IgD-negative memory B cell (primary cell): Measurements from ENCODE around the gene CRYGN. TPM values are rescaled to one million over a fixed set of nuclear protein-coding genes. Genes with fewer than 3 reads are reported as not detected.

Experiments used
- H3K27ac Mint-ChIP-seq, 3 donors: one replicate each; pipeline ENCODE4 v1.8.0; 2020 to 2022; ENCODE audit warnings: mild to moderate bottlenecking in 3 of 3, mixed read lengths in 3 of 3, moderate library complexity in 1 of 3
- H3K27me3 Mint-ChIP-seq: one replicate; pipeline ENCODE4 v1.8.0; 2021; ENCODE audit warnings: mixed read lengths
- H3K36me3 Mint-ChIP-seq: one replicate; pipeline ENCODE4 v1.8.0; 2020; ENCODE audit warnings: mild to moderate bottlenecking, mixed read lengths
- H3K4me1 Mint-ChIP-seq, 3 donors: one replicate each; pipeline ENCODE4 v1.8.0; 2020 to 2022; ENCODE audit warnings: mixed read lengths in 3 of 3, mild to moderate bottlenecking in 1 of 3
- H3K4me3 Mint-ChIP-seq, 4 donors: one replicate each; pipeline ENCODE4 v1.8.0; 2020 to 2022; ENCODE audit warnings: mild to moderate bottlenecking in 4 of 4, mixed read lengths in 4 of 4, moderate library complexity in 3 of 4
- H3K9me3 Mint-ChIP-seq, 3 donors: one replicate each; pipeline ENCODE4 v1.8.0; 2020 to 2021; ENCODE audit warnings: mixed read lengths in 3 of 3, mild to moderate bottlenecking in 1 of 3
- polyA plus RNA-seq: library from polyadenylated mRNA; unstranded; fragments of 300-500 nt; fragmentation: Illumina TruSeq; gene quantifications from one replicate; pipeline ENCODE4 v1.2.3, GENCODE V29; 2021

CRYGN gene, protein sequence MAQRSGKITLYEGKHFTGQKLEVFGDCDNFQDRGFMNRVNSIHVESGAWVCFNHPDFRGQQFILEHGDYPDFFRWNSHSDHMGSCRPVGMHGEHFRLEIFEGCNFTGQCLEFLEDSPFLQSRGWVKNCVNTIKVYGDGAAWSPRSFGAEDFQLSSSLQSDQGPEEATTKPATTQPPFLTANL
- not detected for polyA plus RNA-seq

DNA sequence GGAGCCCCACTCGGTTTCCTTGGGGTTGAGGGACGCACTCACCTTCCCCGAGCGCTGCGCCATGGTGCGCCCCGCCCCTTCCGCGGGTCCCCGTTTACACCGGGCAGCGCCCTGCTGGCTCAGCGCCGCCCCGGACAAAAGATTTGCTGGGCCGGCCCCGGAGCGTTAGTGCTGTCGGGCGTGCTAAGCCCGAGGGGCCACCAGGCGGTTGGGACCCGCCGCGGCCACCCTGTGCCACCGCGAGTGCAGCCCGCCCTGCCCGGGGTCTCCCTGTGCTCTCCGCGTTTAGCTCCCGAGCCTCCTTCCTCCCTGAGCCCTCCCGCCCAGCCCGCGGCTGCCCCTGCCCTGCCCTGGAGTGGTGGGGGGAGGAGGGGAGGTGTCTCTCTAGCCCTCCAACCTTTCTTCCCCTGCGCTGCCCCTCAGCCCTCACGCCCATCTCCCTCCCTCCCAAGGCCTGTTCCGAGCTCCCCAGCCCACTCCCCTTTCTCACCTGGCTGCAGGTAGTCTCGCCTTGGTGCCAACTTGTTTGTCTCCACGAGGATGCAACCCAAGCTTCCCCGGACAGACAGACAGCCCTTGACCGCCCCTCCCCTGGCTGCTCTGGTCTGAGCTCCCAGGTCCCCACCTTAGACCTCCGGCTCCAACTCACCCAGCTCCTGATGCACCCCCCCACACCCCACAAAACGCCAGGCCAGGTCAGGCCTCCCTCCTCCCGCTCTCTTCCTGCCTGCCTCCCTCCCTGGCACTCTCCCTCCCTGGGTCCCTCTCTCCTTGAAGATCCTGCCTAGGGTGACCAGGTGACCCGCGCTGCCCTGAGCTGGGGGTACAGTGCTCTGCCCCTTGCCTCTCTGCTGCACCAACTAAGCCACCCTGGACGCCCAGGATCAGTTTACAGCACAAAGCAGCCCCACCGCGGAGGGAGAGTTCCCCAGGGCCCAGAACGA is at the start of gene CRYGN:
Gene CRYGN, minus strand, starts transcription at position 287 of the 944 bp plus-strand sequence. Its CDS starts 224 bp downstream, at position 63.
- Mint-ChIP-seq H3K36me3 (no peaks in the 10 kb centered on the region), H3K9me3 (no peaks in the 10 kb centered on the region), H3K27me3 (peaks cover 33% of the 10 kb centered on the region), H3K4me1 (peaks cover 0 to 3% (median 1%) of the 10 kb centered on the region in 3 donors), H3K27ac (peak within 1 kb of the TSS in 1 of 3 donors; percentile 13), H3K4me3 (no peak within 1 kb of the TSS)

DNA sequence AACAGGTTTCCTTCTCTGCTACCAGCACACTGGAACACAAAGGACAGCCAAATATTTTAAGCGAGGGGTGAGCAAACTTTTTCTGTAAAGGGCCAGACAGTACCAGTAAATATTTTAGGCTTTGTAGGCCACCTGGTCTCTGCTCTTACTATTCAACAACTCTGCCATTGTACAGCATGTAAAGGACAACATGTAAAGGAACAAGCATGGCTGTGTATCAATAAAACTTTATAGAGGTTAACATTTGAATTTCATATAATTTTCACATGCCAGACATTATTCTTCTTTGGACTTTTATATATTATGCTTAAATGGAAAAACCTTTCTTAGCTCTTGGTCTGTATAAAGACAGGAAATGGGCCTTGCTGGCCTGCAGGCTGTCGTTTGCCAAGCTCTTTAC is 49.6 kb upstream of the CRYGN start:
- H3K27me3 Mint-ChIP-seq = no peaks in the 10 kb centered on the region
- no peak overlapping the region for H3K27ac Mint-ChIP-seq
- H3K9me3 Mint-ChIP-seq = no peaks in the 10 kb centered on the region
- no peak overlapping the region for H3K4me3 Mint-ChIP-seq
- H3K4me1 Mint-ChIP-seq = peaks cover 13 to 24% (median 19%) of the 10 kb centered on the region in 3 donors
- H3K36me3 Mint-ChIP-seq = peaks cover 5% of the 10 kb centered on the region

DNA sequence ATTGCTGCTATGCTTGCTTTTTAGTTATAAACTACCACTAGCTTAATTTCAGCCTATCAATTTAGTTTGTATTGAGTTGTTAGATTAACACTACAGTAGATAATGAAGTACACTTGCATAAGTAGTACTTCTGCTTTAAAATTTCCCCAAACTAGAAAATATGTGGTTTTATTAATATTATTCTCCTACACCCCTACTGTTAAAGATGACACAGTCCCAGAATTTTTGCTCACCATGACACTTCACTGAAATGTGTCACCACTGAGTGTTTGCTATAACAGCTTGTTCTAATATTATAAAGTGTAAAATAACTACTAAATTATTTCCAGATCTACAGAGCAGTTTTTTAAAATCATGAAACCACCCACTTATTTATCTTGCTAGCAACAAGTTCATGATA is 48.2 kb upstream of the CRYGN start:
- H3K36me3 Mint-ChIP-seq = peaks cover 7% of the 10 kb centered on the region
- no peak overlapping the region for H3K27ac Mint-ChIP-seq
- H3K27me3 Mint-ChIP-seq = no peaks in the 10 kb centered on the region
- H3K4me1 Mint-ChIP-seq = peaks cover 6 to 20% (median 13%) of the 10 kb centered on the region in 3 donors
- no peak overlapping the region for H3K4me3 Mint-ChIP-seq
- H3K9me3 Mint-ChIP-seq = no peaks in the 10 kb centered on the region

DNA sequence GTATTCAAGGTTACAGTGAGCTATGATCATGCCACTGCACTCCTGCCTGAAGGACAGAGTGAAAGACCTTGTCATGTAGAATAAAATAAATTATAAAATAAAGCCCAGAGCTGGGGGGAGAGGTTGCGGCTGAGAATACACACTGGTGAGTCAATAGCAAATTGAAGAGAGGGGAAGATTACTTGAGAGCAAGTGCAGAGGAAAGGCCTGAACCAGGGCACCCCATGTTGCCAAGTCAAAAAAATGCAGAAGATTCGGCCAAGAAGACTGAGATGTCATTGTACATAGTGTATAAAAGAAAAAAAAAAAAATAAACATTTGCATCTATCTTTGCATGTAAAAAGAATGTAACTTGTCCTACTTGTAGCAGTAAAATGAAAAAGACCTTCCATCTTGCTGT is 47.3 kb upstream of the CRYGN start:
- Mint-ChIP-seq H3K4me3 (no peak overlapping the region), H3K4me1 (peaks cover 5 to 25% (median 12%) of the 10 kb centered on the region in 3 donors), H3K36me3 (peaks cover 10% of the 10 kb centered on the region), H3K9me3 (no peaks in the 10 kb centered on the region), H3K27ac (no peak overlapping the region), H3K27me3 (no peaks in the 10 kb centered on the region)

DNA sequence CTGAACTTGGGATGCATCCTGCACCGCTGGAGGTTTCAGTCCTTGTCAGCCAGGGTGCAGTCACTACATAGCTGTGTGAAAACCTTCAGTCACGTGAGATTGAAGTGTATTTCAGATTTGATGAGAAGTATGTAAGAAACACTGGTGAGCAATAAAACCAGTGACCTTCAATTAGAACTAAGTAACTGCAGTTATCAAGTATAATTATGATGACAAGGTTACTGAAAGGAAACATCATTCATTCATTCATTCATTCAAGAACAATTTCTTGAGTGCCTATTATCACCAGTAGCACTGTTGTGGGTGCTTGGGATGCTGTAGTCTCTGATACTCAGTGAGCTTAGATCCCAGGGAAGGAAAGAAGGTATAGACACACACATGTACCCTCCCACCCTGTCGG is 46.1 kb upstream of the CRYGN start:
- Mint-ChIP-seq H3K9me3 (no peaks in the 10 kb centered on the region), H3K4me3 (no peak overlapping the region), H3K27me3 (no peaks in the 10 kb centered on the region), H3K27ac (no peak overlapping the region), H3K4me1 (peaks cover 5 to 20% (median 12%) of the 10 kb centered on the region in 3 donors), H3K36me3 (peaks cover 10% of the 10 kb centered on the region)

DNA sequence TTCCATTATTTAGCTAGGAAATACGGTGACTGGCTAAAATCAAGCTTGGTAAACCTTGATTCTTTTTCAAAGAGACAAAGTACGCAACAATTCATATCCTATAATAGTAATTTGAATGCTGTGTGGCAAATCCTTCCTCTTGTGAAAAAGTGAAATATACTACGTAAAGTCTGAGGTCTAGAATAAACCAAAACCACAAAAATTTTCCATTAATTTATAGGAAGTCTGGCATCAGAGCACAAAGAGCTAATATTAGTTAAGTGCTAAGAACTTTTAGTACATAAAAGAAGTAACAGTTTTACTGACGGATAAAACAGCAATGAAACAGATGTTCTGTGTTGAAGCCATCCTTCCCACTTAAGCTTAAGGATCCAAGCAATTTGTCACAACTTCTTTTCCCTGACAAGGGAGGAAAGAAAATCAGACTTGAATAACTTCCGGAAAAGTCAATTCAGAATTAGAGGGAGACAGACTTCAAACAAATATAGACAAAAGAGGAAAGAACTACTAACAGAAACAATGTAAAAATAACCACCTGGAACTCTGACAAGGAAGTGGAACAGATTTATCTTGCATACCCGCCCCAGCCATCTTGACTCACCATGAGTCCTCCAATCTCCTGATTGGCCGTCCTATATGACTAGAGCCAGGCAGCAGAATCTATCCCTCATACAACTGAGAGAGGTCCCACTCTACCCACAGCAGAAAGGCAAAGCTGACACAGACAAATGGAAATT is 45.2 kb upstream of the CRYGN start:
- Mint-ChIP-seq H3K36me3 (peaks cover 10% of the 10 kb centered on the region), H3K4me3 (no peak overlapping the region), H3K27ac (no peak overlapping the region), H3K27me3 (no peaks in the 10 kb centered on the region), H3K4me1 (peaks cover 5 to 20% (median 12%) of the 10 kb centered on the region in 3 donors), H3K9me3 (no peaks in the 10 kb centered on the region)

DNA sequence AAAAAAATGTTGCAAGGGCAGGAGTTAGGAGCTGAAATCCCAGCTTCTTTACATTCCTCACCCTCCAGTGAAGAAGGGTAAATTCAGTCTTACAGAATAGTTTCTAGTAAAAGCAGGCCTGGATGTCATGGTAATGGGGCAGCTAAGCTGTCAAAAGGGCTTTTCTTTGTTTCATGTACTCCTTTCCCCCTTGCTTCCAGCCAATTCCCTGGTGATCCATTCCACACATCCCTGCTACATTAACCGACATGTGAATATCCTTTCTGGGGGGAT is 43.7 kb upstream of the CRYGN start:
- peaks cover 5 to 20% (median 13%) of the 10 kb centered on the region in 3 donors for H3K4me1 Mint-ChIP-seq

DNA sequence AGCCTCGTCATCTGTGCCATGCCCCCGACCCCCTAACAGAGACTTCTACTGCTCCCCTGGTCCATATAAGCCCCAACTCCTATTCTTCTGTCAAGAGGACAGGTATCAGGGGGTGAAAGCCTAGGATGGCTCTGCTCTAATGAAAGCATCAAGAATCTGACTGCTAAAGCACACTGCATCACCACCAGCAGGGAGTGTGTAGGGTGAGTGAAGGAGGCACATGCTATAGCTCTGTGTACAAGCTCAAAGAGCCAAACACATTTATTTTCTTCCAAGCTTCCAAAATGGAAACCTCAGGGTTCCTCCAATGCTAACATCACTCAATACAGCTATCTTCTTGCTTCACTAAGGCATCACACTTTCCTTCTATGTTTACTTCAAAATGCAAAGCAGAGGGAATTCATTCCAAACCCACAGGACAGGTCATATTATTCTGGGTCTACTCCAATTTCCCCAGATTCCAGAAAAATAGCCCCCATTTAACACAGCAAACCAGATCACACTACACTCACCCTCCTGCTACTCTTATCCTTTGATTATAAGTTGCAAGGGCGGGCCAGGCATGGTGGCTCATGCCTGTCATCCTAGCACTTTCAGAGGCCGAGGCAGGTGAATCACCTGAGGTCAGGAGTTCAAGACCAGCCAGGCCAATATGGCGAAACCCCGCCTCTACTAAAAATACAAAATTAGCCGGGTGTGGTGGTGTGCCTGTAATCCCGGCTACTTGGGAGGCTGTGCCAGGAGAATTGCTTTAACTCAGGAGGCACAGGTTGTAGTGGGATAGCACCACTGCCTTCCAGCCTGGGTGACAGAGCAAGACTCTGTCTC is 43.2 kb upstream of the CRYGN start:
- H3K36me3 Mint-ChIP-seq = peaks cover 10% of the 10 kb centered on the region
- H3K27me3 Mint-ChIP-seq = no peaks in the 10 kb centered on the region
- peaks cover 5 to 20% (median 13%) of the 10 kb centered on the region in 3 donors for H3K4me1 Mint-ChIP-seq
- H3K27ac Mint-ChIP-seq = peak overlapping the region in 1 of 3 donors; percentile 61
- no peak overlapping the region for H3K4me3 Mint-ChIP-seq
- no peaks in the 10 kb centered on the region for H3K9me3 Mint-ChIP-seq

More for the DNA sequence above, 43.7 kb upstream of the CRYGN start:
- Mint-ChIP-seq H3K4me3 (no peak overlapping the region), H3K9me3 (no peaks in the 10 kb centered on the region), H3K36me3 (peaks cover 10% of the 10 kb centered on the region), H3K27me3 (no peaks in the 10 kb centered on the region), H3K27ac (peak overlapping the region in 1 of 3 donors; percentile 21)

DNA sequence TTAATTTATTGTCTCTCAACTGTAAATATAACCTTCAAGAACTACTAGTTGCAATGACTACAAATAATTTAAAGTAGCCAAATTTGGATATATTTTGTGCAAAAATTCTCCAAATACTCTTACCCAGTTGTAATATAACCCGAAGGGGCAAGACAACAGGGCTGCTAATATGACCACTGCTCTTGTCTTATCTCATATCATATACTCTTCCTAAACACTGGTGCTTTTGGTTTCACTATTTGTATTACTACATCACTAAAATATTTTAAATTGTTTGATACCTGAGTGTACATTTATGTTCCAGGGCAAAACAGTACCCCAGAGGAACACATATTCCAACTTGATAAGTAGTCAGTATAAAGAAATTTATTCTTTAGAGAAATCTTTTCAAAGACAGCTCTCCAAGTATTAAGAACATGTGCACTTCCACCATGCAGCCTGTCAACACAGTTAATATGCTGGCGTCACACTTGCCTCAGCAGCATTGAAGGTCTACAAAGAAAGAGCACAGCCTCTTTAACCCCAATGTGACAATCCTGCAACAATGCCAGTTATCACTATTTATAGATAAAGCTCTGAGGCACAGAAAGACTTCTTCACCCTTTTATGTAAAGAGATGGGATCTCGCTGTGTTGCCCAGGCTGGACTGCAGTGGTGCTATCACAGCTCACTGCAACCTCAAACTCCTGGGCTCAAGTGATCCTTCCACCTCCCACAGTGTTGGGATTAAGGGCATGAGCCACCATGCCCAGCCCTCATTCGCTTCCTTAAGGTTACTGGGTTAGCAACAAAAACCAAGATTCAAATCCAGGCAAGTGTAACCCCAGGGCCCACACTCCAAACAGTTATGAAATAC is 41.9 kb upstream of the CRYGN start:
- Mint-ChIP-seq H3K27ac (no peak overlapping the region), H3K4me3 (no peak overlapping the region), H3K9me3 (no peaks in the 10 kb centered on the region), H3K36me3 (peaks cover 15% of the 10 kb centered on the region), H3K4me1 (peaks cover 5 to 16% (median 13%) of the 10 kb centered on the region in 3 donors), H3K27me3 (no peaks in the 10 kb centered on the region)

DNA sequence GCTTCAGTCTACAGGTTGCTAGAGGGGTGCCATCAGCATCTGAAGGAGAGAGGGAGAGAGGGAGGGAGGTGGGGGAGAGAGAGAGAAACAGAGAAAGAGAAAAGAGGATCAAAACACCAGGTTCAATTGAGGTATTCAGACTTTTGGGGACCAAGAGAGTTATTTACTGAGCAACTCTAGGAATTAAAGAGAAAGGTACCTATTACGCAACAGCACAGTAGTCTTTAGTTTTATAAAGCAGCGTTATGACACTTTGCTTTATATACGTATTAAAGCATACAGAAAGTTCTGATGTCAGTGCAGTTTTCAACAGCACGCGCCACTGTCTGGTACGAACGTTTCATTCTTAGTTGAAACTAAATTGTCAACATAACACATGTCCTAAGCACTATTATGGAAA is 37.9 kb upstream of the CRYGN start:
- Mint-ChIP-seq H3K27ac (no peak overlapping the region), H3K36me3 (peaks cover 6% of the 10 kb centered on the region), H3K9me3 (no peaks in the 10 kb centered on the region), H3K4me1 (peaks cover 8 to 13% (median 10%) of the 10 kb centered on the region in 3 donors), H3K4me3 (no peak overlapping the region), H3K27me3 (no peaks in the 10 kb centered on the region)

DNA sequence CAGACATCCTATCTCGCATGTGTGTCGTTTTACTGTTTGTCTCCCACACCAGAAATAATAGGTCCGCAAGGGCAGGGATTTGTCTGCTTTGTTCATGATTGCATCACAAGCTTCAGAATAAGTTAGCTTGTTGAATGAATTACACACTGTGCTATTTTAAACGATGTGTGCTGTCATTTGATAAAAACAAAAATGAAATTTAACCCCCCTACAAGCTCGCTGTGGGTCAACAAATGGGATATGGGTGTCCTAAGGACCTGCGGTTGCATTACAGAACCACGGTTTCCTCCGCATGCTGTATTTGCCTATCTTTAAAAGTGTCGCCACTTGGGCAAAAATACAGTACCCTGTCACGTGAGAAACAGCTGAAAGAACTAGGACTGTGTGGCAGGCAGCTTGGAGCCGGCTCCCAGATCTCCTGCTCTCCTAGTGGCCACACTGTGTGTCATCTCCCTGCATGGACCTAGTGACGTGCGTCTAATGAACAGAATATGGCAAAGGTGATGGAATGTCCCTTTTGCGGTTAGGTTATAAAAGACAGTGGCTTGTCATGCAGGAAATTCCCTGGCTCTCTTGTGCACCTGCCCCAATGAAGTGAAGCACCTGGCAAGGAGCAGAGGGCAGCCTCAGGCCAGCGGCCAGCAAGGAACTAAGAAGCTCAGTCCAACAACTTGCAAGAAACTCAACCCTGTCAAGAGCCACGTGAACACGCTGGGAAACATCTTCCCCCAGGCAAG is 32.9 kb upstream of the CRYGN start:
- H3K4me3 Mint-ChIP-seq = peak overlapping the region; percentile 22 to 81 (median 68)
- peaks cover 14% of the 10 kb centered on the region for H3K36me3 Mint-ChIP-seq
- H3K4me1 Mint-ChIP-seq = peaks cover 25 to 31% (median 28%) of the 10 kb centered on the region in 3 donors
- peak overlapping the region; percentile 54 to 98 (median 59) for H3K27ac Mint-ChIP-seq
- H3K9me3 Mint-ChIP-seq = no peaks in the 10 kb centered on the region
- no peaks in the 10 kb centered on the region for H3K27me3 Mint-ChIP-seq

DNA sequence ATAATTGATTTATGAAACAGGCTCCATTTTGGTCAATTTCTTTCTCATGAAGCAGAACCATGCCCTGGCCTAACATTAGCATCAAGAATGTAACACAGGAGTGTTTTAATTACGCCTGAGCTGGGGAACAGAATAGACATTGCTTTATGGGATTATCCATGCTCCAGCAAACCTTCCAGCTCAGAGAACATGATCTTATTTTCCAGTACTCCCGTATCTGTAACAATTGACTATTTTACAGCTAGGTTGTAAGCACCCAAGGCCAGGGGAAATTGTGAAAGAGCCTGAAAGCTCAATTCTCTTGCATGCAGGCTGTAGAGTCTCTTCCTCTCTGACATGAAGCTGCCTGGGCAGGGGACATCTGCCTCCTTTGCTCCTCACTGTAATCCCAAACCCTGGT is 30.8 kb upstream of the CRYGN start:
- Mint-ChIP-seq H3K4me3 (no peak overlapping the region), H3K27ac (no peak overlapping the region), H3K9me3 (no peaks in the 10 kb centered on the region), H3K4me1 (peaks cover 25 to 31% (median 28%) of the 10 kb centered on the region in 3 donors), H3K36me3 (peaks cover 15% of the 10 kb centered on the region), H3K27me3 (no peaks in the 10 kb centered on the region)

DNA sequence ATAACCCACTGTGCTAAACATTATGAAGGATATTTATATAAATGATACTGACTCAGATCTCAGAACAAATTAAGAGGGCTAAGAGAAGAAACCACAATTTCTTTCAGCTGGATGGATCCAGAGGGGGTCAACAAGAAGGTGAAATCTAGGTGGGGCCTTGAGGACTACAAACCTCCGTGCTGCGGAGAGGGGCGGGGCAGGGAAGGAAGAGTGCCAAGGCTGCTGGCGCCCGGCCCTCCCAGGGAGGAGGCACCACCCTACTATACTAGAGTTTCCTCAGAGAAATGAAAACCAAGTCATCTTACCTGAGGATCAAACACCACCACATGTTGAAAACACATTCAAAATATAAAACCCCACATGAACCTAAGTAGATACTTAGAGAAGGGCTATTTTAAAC is 29.3 kb upstream of the CRYGN start:
- Mint-ChIP-seq H3K27me3 (no peaks in the 10 kb centered on the region), H3K4me1 (peaks cover 25 to 31% (median 28%) of the 10 kb centered on the region in 3 donors), H3K36me3 (peaks cover 23% of the 10 kb centered on the region), H3K4me3 (no peak overlapping the region), H3K9me3 (no peaks in the 10 kb centered on the region), H3K27ac (no peak overlapping the region)
